Measurements from ENCODE around the gene CLC.
"Not testable (repeated sequence)": the region's sequence is repeated elsewhere in the genome, so short reads cannot be mapped to it uniquely, and the experiment has no call there.

The CLC gene

DNA sequence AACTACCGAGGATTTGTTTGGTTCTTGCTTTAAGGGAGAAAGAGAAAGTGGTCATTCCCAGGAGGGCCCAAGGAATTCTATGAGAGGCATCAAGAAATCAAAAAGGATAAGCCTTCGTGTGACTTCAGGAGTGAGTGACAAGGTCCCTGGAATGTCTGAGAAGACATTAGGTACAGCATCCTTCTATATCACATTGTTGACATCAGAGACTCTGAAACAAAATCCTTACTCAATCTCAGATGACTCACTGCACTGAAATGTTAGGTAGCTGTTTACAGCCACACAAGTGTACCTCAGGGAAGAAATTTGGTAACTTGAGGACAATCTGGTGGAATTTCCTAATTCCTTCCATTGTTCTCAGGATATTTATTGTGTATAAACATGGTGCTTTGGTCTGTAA, 41.4 kb downstream of the CLC start:
- Histone ChIP-seq H3K36me3 (ENCODE audit: control insufficient read depth, insufficient read depth, low read length) (no peaks in the 10 kb centered on the region), H3K27me3 (replicated peaks; ENCODE audit: control insufficient read depth, insufficient read depth, low read length) (no peaks in the 10 kb centered on the region), H3K4me3 (replicated peaks; ENCODE audit: low read depth, low read length) (no peak overlapping the region)
- DNase-seq (ENCODE audit: extremely low read depth, insufficient read length): no peak
- TF ChIP-seq, protein P1, sequence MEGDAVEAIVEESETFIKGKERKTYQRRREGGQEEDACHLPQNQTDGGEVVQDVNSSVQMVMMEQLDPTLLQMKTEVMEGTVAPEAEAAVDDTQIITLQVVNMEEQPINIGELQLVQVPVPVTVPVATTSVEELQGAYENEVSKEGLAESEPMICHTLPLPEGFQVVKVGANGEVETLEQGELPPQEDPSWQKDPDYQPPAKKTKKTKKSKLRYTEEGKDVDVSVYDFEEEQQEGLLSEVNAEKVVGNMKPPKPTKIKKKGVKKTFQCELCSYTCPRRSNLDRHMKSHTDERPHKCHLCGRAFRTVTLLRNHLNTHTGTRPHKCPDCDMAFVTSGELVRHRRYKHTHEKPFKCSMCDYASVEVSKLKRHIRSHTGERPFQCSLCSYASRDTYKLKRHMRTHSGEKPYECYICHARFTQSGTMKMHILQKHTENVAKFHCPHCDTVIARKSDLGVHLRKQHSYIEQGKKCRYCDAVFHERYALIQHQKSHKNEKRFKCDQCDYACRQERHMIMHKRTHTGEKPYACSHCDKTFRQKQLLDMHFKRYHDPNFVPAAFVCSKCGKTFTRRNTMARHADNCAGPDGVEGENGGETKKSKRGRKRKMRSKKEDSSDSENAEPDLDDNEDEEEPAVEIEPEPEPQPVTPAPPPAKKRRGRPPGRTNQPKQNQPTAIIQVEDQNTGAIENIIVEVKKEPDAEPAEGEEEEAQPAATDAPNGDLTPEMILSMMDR (IDR thresholded peaks at IDR 0.05; ENCODE audit: insufficient read depth, low read length, poor library complexity, severe bottlenecking): no peak

DNA sequence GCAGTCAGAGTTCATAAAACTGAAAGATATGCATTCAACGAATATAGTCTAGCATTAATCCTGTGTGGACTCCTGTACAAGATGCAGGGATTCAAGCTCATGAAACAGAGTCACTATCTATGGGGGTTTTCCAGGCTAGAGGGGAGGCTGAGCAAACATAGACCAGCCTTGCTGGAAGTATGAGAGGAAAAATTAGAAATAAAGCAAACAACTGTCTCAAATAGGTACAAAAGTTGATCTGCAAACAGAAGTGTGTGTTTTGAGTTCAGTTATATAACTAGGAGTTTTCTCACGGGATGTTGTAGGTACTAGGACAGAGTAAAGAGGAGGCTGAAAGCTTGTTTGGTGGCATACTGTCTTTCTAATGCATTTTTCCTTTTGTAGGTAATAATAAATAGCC, 42.1 kb downstream of the CLC start:
- DNase-seq (ENCODE audit: extremely low read depth, insufficient read length): no peak
- Histone ChIP-seq H3K36me3 (ENCODE audit: control insufficient read depth, insufficient read depth, low read length) (no peaks in the 10 kb centered on the region), H3K27me3 (replicated peaks; ENCODE audit: control insufficient read depth, insufficient read depth, low read length) (no peaks in the 10 kb centered on the region), H3K4me3 (replicated peaks; ENCODE audit: low read depth, low read length) (no peak overlapping the region)
- TF ChIP-seq, protein P1 (IDR thresholded peaks at IDR 0.05; ENCODE audit: insufficient read depth, low read length, poor library complexity, severe bottlenecking): no peak

DNA sequence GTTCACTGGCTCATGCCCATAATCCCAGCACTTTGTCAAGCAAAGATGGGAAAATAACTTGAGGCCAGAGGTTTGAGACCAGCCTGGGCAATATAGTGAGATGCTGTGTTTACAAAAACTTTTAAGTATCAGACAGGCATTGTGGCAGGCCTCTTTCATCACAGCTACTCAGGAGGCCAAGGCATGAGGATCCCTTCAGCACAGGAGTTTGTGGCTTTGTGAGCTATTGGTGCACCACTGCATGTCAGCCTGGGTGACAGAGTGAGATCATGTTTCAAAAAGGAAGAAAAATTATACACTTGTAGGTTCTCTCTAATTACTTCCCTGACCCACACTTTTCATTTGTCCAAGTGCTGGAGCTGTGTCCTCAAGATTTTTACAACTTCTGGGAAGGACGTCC, 45.0 kb downstream of the CLC start:
- TF ChIP-seq, protein P1 (IDR thresholded peaks at IDR 0.05; ENCODE audit: insufficient read depth, low read length, poor library complexity, severe bottlenecking): no peak
- Histone ChIP-seq H3K36me3 (ENCODE audit: control insufficient read depth, insufficient read depth, low read length) (no peaks in the 10 kb centered on the region), H3K4me3 (replicated peaks; ENCODE audit: low read depth, low read length) (no peak overlapping the region), H3K27me3 (replicated peaks; ENCODE audit: control insufficient read depth, insufficient read depth, low read length) (no peaks in the 10 kb centered on the region)
- DNase-seq (ENCODE audit: extremely low read depth, insufficient read length): no peak

DNA sequence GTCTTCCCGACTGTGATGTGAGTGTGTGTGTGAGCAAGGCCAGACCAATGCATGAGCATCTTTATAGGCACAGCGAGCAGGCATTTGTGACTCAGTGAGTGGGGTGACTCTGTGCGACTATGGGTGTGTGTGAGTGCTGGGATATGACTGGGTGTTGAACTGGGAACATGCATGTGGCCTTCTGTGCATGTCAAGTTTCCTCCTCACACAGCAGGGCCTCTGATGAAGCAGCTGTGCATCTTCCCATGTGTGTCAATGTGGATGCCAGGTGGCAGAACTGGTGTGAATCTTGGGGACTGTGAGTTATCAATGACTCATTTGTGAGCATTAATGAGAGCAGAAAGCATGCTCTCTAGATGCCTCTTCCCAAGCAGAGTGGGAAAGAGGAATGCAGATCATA, 45.7 kb downstream of the CLC start:
- DNase-seq (ENCODE audit: extremely low read depth, insufficient read length): no peak
- H3K27me3 ChIP-seq (replicated peaks; ENCODE audit: control insufficient read depth, insufficient read depth, low read length): no peaks in the 10 kb centered on the region
- H3K36me3 ChIP-seq (ENCODE audit: control insufficient read depth, insufficient read depth, low read length): no peaks in the 10 kb centered on the region
- TF ChIP-seq, protein P1 (IDR thresholded peaks at IDR 0.05; ENCODE audit: insufficient read depth, low read length, poor library complexity, severe bottlenecking): no peak
- H3K4me3 ChIP-seq (replicated peaks; ENCODE audit: low read depth, low read length): no peak overlapping the region

DNA sequence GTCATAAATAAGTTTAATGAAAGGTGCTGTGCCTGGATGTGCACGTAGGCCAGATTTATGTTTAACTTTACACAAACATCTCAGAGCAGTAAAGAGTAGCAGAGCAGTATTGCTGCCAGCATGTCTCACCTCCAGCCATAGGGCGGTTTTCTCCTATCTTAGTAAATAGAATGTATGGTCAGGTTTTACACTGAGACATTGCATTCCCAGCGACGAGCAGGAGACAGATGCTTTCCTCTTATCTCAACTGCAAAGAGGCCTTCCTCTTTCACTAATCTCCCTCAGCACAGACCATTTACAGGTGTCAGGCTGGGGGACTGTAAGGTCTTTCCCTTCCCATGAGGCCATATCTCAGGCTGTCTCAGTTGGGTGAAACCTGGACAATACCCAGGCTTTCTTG, 49.2 kb downstream of the CLC start:
- not testable (repeated sequence) for DNase-seq (ENCODE audit: extremely low read depth, insufficient read length); H3K36me3 ChIP-seq (ENCODE audit: control insufficient read depth, insufficient read depth, low read length); H3K4me3 ChIP-seq (replicated peaks; ENCODE audit: low read depth, low read length); H3K27me3 ChIP-seq (replicated peaks; ENCODE audit: control insufficient read depth, insufficient read depth, low read length)

GRCh38 chr19:39686739-39687138, 51.1 kb downstream of the CLC start:
- no peak for DNase-seq (ENCODE audit: extremely low read depth, insufficient read length)
- Histone ChIP-seq H3K4me3 (replicated peaks; ENCODE audit: low read depth, low read length) (no peak overlapping the region), H3K36me3 (ENCODE audit: control insufficient read depth, insufficient read depth, low read length) (peaks cover 7% of the 10 kb centered on the region), H3K27me3 (replicated peaks; ENCODE audit: control insufficient read depth, insufficient read depth, low read length) (no peaks in the 10 kb centered on the region)
- TF ChIP-seq, protein P1 (IDR thresholded peaks at IDR 0.05; ENCODE audit: insufficient read depth, low read length, poor library complexity, severe bottlenecking): no peak
